Stimulated activated CD8-positive, alpha-beta memory T cell treated with anti-CD3 and anti-CD28 coated beads, Interleukin-4, amount 100 ng/mL, for 24 hours (primary cell): ENCODE data around the gene UST.
"Not testable (repeated sequence)": the region's sequence is repeated elsewhere in the genome, so short reads cannot be mapped to it uniquely, and the experiment has no call there.

Experiments used
- DNase-seq: peaks from one replicate; pipeline ENCODE4 v3.0.0-alpha.2; 2020; ENCODE audit warnings: low read depth

The UST gene

DNA sequence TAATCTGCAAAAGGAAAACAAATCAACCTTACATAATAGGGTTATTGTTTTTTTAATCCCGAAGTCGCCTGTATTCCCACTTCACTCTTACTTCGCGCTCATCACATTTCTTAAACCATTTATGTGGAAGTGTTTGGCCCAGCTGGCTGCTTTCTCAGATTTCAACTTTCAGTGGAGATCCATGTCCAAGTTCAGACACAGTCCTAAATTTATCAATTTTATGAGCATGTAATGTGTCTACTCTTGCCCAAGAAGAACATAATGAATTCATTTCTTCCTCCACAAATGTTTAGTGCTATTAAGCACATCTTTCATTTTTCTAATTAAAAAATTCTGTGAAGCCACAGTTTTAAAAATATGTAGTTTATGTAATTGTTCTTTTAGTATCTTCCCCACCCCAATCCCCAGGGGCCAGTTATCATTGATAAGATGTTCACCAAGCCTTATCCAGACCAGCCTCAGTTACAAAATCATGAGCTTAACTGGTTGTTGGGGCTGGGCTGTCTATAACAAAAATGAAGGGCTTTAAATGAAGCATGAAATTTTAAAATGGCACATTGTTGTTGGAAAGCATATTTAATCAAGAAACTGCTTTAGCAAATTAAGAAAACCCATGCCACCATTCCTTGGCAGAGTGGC is 151.7 kb downstream of the UST start:
- DNase-seq = no peak

DNA sequence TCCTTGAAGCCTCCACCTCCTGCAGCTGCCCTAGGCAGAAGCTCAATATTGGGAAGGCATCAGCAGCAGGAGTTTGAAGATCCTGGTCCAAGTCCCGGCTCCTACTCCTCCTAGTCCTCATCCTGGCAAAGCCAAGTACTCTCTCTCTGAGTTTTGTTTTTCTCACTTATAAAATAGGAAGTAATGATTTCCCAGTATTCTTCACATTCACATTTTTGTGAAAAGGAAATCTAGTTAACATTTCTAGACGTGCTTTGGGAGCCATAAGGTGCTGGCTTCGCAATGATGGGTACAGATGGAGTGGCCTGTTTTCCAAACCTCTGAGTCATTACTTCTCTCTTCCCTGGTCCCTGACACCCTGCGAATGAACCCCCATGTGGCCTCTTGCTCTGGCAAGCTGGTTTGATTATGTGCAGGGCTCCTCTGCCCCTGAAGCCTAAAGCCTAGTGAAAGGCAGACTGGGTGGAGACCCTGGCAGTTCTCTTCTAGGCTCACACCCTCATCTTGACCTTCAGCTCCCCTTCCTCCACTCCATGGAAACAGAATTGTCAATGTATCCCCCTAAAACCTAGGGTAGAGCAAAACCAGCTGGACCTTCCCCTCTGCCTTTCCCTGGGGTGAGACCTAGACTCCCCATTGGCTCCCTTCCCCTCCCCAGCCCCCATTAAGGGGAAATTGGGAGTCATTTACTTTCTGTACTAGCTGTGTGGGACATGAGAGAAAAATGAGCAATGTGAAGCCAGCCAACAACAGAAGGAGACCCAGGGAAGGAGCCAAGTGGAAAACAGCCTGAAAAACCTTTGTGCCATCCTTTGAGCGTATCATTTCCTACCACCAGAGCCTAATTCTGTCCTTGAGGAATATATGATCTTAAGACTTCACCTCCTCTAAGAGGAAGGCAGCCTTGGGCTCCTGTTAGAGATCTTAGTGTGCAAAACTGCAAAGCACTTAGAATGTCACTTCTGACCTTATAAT is 158.4 kb downstream of the UST start:
- no peak for DNase-seq

DNA sequence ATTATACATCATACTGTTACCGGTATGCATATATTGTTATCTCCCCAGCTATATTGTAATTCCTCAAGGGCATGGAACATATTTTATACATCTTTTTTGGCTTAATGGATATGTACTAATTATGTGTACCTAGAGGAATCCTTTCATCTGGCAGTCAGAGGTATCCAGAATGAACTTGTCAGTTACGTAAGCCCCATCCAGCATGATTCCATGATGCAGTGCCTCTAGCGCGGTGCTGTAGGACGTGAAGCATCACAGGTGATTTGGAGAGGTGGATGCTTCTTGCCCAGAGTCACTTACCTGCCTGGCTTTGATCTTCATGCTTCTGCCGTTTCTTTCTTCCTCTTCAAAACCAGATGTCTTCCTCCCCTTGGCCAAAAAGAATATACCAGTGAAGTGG is 159.1 kb downstream of the UST start:
- no peak for DNase-seq

DNA sequence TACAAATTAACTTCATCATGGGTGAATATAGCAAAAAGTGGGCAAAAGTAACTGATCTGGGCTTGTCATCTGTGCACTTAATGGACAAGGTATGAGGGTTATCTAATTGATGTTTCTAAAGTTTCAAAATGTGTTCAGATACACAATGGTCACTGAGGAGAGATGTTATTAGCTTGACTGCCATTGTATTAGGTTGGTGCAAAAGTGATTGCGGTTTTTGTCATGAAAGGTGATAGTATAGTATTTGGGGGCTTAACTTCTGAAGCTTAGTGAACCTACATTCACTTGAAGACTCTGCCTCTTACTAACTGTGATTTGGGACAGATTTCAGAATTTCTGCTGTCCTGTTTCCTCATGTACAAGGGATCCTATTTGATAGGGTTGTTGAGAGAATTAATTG is 159.6 kb downstream of the UST start:
- DNase-seq = no peak

DNA sequence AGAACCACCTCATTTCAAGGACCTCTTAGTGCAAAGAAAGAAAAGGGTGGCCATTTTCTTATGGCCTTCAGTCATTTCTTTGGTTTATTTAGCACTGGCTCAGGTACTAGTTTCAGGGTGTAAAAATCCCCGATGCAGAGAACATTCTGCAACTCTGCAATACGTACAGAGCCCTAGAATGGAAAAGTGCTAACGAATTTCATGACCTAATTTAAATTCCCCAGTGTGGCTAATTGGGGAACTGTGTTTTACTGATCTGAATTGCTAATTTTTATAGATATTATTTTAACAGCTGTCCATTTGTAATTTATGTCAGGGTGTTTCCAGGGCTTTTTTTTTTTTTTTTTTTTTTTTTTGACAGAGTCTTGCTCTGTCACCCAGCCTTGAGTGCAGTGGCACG is 160.7 kb downstream of the UST start:
- no peak for DNase-seq

DNA sequence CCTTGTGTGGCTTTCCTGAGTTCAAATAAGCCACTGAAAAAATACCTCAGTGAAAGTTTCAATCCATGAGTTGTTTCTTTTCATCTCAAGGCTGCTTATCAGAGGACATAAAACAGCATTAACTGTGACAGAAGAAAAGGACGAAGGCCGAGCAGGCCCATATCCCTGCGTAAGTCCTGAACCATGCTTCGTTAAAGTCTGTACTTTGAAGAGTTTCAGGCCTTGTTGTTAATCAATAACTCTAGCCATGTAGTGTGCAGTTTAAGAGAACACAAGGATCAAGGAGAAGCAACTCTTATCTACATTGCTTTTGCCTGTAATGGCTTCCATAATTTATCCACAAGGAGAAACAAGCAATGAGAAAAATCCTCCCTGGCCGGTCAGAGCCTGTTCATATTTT is 165.4 kb downstream of the UST start:
- DNase-seq = no peak

DNA sequence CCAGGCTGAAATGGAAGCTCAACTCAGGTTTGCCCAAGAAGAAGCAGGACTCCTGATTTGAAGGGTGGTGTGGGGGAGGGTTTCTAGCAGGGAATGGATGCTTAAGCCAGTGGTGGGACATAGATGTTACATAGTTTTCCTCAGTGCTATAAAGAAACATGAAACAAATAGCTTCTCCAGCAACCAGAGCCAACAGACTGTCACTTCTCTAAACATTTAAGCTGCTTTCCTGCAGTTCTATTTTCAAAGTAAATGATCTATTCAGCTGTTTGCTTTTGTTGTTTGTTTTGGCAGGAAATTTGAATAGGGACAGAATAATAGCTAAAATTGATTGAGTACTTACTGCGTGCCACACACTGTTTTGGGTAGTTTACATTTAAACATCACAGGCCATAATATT is 169.0 kb downstream of the UST start:
- DNase-seq = no peak

DNA sequence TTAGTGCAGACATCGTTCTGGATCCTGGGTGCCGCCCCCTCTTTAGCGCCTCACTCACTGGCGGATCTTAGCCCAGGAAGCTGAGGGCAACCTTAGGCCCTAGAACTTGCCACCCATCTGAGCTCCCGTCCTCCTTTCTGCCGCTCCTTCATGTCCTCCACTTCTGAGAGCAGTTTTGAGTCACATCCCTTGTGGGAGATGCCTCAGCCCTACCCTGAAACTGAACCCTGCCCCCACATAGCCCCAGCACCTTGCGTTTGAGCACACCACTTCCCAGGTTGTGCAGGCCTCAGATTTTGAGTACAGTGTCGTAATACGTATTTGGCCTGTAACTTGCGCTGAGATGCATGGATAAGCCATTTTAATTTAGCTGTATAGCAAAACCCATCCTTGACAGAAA is 169.7 kb downstream of the UST start:
- not testable (repeated sequence) for DNase-seq

DNA sequence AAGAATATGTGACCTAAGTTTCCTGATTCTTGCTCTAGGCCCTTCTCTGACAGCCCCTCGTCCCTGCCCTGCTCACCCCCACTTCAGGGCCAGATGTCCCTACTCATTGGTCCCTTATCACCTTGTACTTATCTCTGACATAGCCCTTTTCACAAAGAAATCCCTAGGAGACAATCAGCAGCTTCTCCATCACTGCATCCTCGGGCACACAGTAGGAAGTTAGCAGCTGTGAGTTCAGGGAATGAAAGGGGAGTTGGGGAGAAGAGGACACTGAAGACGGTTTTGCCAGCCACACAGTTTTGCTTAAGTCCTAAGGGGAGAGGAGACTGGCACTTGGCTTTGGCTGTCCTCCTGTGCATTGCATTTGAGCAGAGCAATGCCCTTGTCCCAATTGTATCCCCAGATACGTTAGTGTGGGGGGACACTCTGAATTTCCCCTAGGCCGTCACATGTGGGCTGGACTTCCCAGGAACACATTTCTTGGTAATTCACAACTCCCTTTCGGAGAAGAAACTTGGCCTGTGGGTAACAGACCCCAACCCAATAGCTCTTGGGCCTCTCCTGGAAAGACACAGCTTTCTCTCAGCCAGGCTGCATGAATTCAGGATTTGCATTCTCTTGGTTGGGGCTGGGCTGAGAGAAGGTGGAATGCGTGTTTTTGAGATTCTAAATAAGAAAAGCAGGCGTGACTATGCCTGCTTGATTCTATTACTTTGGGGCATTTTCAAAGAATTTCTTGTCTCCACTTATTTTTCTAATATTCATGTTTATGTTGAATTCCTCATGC is 177.6 kb downstream of the UST start:
- DNase-seq = no peak

DNA sequence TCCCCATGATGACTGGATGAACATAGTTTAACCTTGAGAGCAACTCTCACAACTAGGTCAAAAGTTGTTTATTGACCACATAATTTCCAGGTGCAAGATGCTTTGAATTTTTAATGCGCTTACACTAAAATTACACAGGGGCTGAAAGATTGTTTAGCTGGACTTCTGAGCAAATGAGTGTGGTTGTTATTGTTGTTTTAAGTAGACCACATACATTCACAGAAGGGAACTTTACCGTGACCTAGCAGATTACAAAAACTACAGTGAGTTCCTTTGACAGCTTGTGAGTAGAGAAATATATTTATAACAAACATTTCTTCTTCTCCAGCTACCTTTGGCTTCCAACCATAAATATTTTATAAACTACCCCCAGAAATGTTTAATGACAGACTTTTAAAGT is 178.9 kb downstream of the UST start:
- no peak for DNase-seq

DNA sequence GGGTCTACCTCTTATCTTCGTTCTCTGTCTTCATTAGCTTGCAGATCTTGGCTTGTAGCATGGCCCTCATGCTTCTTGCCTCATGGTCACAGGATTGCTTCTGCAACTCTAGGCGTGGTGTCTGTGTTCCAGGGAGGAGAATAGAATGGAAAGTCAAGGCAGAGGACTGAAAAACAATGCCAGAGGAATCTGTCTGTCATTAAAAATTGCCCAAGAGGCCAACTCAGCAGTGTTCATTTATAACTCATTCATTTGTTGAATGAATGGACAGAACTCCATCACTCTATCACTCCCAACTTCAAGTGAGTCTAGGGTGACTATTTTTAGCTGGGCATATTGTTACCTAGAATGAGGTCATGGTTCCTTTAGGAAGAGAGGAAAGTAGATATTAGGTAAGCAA is 179.6 kb downstream of the UST start:
- no peak for DNase-seq

DNA sequence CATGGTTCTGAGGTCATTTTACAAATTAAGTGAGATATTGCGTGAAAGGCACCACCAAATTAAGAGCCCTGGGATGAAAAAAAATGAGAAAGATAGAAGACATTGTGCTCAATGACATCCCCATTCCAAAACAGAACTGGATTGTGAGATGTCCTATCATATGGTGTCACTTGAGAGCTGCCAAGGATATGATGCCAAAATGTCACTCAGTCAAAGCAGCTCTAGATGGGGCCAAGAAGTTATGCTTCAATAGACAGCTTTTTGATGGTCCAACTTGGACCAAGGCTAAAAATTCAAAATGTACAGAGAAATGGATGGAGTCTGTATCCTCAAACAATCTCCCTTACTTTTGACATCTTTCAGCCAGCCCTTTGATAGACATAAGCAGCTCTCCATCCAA is 180.8 kb downstream of the UST start:
- DNase-seq = no peak

DNA sequence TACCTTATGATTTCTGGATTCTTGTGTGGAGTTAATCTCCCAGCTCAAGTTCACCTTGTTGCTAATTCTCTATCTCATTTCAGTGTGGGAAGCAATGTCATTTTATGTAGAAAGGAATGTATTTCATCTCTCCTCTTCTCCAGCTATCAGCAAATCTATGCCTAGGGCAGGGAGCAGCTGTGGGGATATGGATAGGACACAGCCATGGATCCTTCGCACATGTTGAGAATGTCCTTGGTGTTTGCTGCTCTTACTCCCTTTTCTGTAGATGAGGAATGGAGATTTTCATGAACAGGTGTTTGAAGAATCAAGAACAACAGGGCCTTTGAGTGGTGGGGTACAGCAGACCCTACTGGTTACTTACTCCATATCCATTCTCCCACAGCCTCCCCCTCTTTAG is 182.0 kb downstream of the UST start:
- DNase-seq = no peak

DNA sequence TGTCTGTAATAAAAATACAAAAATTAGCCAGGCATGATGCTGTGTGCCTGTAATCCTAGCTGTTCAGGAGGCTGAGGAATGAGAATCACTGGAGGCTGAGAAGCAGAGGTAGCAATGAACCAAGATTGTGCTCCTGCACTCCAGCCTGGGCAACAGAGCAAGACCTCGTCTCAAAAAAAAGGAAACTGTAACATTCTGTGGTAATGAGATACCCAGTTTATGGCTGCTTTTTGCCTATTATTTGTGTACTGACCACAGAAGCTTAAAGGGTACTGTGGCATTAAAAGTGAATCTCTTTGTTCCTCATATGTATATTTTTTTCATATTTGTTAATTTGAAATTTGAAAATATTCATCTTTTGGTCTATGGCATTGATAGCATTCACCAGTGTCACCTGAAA is 185.4 kb downstream of the UST start:
- DNase-seq = no peak

DNA sequence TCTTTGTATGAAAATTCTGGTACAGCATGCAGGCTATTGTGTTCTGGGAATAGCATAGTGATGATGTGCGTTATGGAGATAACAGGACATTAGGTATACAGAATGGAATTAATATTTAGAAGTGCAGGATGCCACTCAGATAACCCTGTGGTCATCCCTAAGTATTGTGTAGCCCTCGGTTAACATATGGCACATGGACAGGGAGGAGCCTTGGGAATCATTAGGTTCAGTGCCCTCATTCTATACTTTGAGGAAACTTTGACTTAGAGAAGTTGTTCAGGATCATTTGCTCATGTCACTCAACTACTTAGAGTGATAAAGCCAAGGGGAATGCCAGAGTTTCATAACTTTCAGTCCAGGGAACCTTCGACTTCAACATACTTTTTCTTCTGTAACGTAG is 185.9 kb downstream of the UST start:
- DNase-seq = no peak

DNA sequence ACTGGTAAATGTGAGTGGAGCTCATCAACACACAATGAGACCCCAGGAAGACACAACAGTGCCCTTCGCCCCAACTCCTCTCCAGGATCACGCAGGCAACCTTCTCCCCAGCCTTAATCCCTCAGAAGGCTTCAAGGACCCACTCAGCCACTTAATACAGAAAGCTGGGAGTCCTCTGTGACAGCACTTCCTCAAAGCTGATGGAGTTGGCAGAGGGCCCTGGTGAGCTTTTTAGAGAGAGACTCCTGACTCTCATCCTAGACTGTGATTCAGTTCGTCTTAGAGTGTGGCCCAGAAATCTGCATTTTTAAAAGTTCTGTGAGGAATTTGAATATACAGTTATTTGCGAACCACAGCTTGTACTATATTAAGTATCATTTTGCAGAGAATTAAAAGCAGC is 187.7 kb downstream of the UST start:
- DNase-seq = no peak

DNA sequence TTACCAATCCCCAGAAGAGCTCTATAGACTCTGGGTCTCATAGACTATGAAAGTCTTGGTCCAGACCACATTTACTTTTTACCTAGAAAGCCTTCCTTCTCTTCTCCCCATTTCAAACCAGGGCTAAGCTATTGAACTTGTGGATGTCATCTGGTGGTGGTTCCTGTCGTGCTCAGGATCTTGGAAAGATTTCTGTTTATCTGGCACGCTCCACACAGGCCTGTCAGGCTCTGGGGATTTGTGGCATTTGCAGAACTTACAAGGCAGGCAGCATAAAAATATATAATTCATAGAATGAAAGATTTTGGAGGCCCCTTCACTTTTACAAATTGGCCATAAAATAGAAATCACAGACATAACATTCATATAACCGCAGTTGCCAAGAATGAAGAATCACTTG is 188.1 kb downstream of the UST start:
- no peak for DNase-seq

DNA sequence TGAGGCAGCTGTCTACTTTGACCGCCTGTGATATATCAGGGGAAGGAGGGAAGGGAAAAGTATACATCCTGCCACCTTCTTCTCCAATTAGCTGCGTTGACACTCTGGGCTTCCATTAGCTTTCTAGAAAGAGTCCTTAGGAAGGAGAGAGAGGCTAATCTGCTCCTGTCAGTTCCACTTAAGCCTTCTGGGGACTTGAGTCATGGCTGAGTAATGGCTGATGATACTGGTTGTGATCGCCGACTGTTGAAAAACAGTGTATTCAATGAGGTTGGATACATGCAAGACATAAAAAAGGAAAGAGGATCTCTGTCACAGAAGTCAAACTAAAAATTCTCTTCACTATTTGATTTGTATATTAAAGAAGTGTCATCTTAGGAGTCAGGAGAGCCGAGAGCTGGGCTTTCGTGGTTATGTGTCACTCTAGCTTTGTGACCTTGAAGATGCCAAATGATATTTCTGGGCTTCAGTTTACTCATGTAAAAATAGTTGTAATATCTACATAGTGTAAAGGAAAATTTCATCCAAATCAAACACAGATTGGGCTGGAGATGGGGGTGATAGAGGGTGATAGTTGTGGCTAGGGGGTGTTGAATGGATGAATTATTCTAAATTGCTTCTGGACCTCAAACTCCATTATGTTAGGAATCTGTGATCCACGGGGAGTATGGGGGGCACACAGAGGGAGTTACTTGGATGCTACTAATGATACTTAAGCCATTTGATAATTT is 189.0 kb downstream of the UST start:
- DNase-seq = no peak

DNA sequence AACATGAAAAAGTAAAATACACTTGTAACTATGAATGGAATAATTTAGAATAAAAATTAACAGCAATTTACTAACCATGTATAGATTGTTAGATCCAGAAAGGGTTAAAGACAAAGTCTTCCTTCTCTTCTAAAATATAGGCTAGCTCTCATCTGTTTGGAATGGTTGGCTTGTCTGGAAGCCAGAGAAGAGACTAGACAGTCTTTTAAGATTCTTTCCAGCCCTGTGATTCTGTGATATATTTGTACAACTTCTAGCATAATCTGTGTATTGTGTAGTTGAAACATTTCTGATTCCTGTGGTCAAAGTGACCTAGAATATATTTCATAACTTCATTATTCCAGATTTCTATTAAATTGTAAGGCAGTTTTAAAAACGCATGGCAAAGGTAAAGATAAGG is 196.6 kb downstream of the UST start:
- no peak for DNase-seq

DNA sequence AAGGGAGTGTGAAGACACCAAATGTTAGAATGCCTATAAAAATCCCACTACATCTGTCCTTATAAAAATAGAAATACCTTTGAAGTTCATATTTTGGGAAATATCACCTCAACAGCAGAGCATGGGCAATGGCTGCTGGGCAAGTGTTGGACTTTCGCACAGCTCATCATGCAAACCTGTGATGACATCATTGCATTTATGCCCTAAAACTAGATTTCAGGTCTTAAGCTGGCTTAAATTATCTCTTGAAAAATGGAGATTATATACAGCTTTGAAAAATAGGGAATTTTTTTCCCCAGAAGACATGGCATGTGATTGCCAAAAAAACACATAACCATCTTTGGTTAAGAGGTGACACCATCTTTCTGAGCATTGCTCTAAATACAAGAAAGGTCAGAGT is 197.8 kb downstream of the UST start:
- no peak for DNase-seq

DNA sequence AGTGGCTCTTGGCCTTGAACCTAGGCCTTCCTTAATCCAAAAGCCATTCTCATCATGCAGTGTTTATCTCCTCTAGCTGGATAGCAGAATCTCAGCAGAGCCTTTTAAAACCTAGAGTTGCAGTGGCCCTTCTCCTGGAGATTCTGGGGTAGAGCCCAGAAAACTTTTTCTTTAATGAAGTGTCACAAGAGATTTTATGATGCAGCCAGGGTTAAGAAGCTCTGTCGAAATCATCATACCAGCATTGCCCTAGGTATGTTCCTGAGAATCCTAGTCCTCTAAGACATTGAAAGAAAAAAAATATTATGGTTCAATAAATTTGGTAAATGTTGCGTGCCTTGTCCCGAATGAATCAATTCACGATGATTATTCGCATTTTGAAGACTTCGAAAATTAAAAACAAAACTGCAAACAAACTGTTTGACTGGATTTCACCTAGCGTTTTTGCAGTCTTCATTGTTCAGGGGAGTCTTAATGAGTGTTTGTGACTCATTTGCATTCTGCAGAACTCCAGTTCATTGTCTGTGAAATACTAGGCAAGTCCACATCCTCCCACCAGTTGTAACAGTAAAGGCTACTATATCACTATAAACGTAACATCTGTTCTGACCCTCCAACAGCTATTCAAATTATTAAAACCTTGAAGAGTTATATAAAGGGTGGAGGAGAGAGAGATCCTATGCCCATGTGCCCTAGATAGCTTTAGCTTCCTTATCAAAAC is 198.6 kb downstream of the UST start:
- DNase-seq = no peak
